Renal cortex interstitium (tissue), 11 donors: ENCODE data around the gene UBFD1. TPM values are rescaled to one million over a fixed set of nuclear protein-coding genes. Genes with fewer than 3 reads are reported as not detected.
"Not testable (repeated sequence)": the region's sequence is repeated elsewhere in the genome, so short reads cannot be mapped to it uniquely, and the experiment has no call there.

Experiments used
- DNase-seq, 11 donors: peaks; one replicate each; pipeline ENCODE4 v3.0.0-alpha.2; 2013; ENCODE audit warnings: low read depth in 9 of 11, low spot score in 4 of 11; ENCODE audit errors: extremely low read depth in 1 of 11
- polyA plus RNA-seq, 3 donors: library from polyadenylated mRNA; unstranded; fragments of 120-200 nt; gene quantifications; one replicate each; pipeline ENCODE4 v1.2.1, GENCODE V29; 2013; ENCODE audit not compliant: insufficient read length in 3 of 3

Gene UBFD1
- polyA plus RNA-seq, 3 donors, result 73.4 to 81.0 (median 74.8) TPM

GRCh38 chr16:23521037-23521743 is 36.3 kb upstream of the UBFD1 start:
- DNase-seq, result no peak

GRCh38 chr16:23521965-23522364 is 35.6 kb upstream of the UBFD1 start:
- DNase-seq, result no peak

- no peak for DNase-seq
Observed at GRCh38 chr16:23523321-23523720, 34.2 kb upstream of the UBFD1 start.

GRCh38 chr16:23523876-23524385 is 33.6 kb upstream of the UBFD1 start:
- peak in 1 of 11 donors; percentile 33 for DNase-seq

GRCh38 chr16:23524886-23525285 is 32.6 kb upstream of the UBFD1 start:
- DNase-seq, result no peak

DNA sequence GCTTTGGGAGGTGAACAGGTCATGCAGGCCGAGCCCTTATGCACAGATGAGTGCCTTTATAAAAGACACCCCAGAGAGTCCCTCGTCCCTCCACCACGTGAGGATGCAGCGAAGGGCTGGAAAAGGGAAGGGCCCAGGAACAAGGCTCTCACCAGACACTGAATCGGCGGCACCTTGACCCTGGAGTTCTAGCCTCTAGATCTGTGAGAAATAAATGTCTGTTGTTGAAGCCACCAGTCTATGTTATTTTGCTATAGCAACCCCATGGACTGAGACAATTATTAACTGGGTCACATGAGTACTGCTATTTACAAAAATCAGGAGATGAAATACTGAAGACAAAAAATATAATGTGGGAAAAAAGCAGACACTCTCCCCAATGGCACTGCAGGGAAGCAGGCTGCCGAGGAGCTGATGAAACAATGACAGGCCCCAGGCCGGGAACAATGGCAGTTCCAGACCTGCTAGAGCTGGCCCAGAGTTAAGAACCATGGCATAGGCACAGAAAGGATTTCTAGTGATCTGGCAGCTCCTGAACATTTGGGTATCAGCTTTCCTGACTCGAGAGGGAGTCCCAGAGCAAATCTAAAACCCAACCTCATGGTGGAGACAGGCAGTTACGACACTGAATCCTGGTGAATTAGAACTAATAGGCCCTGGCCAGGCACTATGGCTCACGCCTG is 29.4 kb upstream of the UBFD1 start:
- no peak for DNase-seq

- no peak for DNase-seq
Observed at GRCh38 chr16:23528644-23529310, 28.8 kb upstream of the UBFD1 start.

DNA sequence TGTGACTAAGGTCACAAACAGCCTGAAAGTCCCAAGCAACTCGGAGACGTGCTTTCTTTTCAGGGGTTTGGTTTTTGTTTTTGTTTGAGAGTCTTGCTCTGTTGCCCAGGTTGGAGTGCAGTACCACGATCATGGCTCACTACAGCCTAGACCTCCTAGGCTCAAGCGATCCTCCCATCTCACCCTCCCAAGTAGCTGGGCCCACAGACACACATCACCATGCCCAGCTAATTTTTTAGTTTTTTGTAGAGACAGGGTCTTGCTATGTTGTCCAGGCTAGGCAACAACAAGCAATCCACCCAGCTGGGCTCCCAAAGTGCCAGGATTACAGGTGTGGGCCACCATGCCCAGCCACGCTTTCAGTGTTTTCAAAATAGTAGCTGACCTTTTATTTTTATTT is 27.5 kb upstream of the UBFD1 start:
- DNase-seq, result no peak

- DNase-seq, result no peak
Observed at GRCh38 chr16:23532448-23532847, 25.1 kb upstream of the UBFD1 start.

GRCh38 chr16:23534868-23535860 is 22.4 kb upstream of the UBFD1 start:
- no peak for DNase-seq

GRCh38 chr16:23535901-23536300 is 21.6 kb upstream of the UBFD1 start:
- no peak for DNase-seq

DNA sequence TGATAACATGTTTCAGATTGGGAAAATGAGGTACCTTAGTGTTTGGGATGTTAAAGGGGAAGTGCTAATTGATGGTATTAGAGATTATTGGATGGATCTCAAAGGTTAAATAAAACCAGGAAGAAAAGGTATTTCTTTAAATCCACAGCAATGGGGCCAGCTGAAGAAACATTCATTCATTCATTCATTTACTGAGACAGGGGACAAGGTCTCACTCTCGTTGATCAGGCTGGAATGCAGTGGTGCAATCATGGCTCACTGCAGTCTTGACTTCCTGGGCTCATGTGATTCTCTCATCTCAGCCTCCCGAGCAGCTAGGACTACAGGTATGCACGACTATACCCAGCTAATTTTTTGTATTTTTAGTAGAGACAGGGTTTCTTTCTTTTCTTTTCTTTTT is 20.1 kb upstream of the UBFD1 start:
- no peak for DNase-seq

- no peak for DNase-seq
Observed at GRCh38 chr16:23538919-23539278, 18.6 kb upstream of the UBFD1 start.

DNA sequence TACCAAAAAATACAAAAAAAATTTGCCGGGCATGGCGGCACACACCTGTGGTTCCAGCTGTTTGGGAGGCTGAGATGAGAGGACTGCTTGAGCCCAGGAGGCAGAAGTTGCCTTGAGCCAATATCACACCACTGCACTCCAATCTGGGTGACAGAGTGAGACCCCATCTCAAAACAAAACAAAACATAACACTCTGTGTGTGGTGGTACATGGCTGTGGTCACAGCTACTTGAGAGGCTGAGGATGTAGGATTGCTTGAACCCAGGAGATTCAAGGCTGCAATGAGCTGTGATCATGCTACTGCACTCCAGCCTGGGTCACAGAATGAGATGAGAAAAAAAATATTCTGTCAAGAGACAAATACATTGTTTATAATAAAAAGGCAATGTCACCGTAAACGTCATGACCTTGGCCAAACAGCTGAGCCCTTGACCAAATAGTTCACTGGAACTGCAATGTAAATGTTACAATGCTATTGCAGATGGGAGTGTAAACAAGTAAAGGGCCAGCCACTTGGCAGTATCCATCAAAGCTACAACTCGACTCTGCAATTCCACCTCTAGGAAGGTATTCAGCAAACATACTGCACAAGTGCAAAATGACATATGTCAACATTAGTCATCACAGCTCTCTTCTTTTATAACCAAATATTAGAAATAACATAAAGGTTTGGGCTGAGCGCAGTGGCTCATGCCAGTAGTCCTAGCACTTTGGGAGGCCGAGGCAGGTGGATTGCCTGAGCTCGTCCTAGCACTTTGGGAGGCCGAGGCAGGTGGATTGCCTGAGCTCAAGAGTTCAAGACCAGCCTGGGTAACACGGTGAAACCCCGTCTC is 17.3 kb upstream of the UBFD1 start:
- DNase-seq, result no peak

GRCh38 chr16:23540817-23541178 is 16.7 kb upstream of the UBFD1 start:
- DNase-seq, result not testable (repeated sequence)

DNA sequence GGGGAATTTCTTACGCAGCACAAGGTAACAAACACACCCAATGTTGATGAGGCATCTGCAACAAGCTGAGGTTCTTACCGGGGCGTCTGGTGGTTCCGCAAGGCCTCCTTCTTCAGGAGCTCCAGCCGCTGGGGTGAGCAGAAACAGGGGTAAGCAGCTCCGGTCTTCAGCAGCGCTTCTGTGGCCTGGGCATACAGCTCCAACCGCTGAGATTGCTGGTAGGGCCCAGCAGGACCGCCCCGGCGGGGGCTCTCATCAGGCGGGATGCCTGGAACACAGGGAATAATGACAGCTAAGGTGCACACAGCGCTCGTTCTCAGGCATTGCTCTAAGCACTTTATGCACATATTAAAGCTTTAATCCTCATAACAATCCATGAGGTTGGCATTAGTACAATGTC is 13.1 kb upstream of the UBFD1 start:
- DNase-seq, result no peak

- no peak for DNase-seq
Observed at GRCh38 chr16:23549938-23550337, 7.6 kb upstream of the UBFD1 start.

DNA sequence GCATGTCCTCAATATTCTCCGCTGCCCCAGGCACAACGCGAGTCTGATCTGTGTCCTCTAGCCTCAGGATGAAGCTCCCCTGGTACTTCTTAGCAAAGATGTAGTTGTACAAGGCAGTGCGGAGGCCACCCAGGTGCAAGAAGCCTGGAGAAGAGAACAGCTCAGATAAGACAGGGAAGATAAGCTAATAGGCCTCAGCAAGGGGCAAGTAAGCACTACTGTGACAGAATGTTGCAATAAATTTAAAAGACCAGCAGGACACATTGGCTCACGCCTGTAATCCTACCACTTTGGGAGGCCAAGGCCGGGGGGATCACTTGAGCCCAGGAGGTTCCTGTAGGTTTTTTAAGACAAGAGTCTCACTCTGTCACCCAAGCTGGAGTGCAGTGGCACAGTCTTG is 5.4 kb upstream of the UBFD1 start:
- DNase-seq, result no peak
